Fibroblast of pulmonary artery (primary cell): ENCODE results near the gene VWF.

ENCODE experiments used
- DNase-seq: peaks from one replicate; pipeline ENCODE4 v3.0.0-alpha.2; 2010; ENCODE audit warnings: low read depth
- H3K4me3 ChIP-seq: replicated peaks from 2 replicates; pipeline ENCODE4 v1.5.1; 2011; ENCODE audit warnings: low read depth, mild to moderate bottlenecking, control low read depth, low read length, moderate library complexity
- TF ChIP-seq, protein P1 (sequence below): IDR thresholded peaks from 2 replicates; pipeline ENCODE4 v1.5.1; 2011; ENCODE audit warnings: mild to moderate bottlenecking, control low read depth, low read length, inconsistent platforms; ENCODE audit errors: missing control alignments

The VWF gene

DNA sequence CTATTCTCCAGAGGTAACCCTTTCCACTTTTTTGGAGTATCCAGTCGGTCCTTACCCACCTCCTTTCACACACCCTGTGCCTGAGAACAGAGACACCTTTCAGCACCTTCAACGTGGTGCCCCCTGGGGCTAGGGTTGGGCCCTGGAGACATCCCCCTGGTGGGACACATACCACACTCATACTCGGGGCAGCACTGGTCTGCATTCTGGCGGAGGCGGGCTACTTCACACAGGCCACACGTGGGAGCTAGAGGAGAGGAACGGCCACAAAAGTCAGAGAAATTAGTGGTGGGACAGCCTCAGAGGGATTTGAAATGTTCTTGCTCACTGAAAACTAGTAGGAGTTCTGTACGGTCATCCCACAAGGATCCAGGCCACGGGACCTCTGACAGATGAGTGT is 139.6 kb downstream of the VWF start:
- TF ChIP-seq, protein P1, sequence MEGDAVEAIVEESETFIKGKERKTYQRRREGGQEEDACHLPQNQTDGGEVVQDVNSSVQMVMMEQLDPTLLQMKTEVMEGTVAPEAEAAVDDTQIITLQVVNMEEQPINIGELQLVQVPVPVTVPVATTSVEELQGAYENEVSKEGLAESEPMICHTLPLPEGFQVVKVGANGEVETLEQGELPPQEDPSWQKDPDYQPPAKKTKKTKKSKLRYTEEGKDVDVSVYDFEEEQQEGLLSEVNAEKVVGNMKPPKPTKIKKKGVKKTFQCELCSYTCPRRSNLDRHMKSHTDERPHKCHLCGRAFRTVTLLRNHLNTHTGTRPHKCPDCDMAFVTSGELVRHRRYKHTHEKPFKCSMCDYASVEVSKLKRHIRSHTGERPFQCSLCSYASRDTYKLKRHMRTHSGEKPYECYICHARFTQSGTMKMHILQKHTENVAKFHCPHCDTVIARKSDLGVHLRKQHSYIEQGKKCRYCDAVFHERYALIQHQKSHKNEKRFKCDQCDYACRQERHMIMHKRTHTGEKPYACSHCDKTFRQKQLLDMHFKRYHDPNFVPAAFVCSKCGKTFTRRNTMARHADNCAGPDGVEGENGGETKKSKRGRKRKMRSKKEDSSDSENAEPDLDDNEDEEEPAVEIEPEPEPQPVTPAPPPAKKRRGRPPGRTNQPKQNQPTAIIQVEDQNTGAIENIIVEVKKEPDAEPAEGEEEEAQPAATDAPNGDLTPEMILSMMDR = no peak
- no peak overlapping the region for H3K4me3 ChIP-seq
- no peak for DNase-seq

DNA sequence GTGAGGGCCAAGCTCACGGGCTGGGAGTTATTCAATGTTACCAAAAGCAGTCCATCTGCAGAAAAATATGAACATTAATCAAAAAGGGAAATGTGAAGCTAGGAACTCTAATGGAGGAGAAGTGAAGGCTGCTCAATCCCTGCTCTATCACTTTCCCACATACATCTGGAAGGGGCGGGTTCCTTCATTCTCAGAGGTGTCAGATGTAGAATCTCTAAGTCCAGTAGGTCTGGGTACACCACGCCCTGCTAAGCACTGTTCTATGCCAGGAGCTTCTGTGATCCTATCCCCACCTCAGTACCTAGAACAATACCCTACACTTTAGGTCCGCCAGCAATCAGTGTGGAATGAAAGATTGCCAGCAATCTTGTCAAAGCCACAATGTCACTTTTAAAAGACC is 142.4 kb downstream of the VWF start:
- H3K4me3 ChIP-seq = no peak overlapping the region
- TF ChIP-seq, protein P1 = no peak
- no peak for DNase-seq

DNA sequence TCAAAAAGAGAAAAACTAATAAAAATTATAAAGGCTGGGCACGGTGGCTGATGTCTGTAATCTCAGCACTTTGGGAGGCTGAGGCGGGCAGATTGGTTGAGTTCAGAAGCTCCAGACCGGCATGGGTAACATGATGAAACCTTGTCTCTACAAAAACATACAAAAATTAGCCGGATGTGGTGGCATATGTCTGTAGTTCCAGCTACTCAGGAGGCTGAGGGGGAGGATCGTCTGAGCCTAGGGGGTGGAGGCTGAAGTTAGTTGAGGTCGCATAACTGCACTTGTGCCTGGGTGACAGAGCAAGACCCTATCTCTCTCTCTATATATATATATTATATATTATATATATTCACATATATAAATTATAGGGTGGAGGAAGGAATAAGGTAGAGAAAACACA is 146.9 kb downstream of the VWF start:
- TF ChIP-seq, protein P1 = no peak
- H3K4me3 ChIP-seq = no peak overlapping the region
- DNase-seq = no peak

DNA sequence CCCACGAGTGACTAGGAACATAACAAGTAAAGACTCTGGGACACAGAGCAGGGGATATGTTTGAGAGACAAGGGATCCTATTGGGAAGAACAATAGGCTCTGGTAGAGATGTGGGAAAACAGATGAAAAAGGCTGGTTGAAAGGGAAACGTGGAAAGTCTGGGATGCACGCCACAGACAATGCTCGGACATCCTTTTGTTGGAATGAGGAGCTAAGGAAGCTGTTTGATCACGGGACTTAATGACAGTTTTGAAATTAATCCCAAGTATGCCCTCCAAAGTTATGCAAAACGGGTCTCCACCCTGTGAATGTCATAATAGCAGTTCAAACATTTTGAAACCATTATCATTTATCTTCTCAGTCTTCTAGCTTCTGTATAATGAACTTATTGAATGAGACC is 147.8 kb downstream of the VWF start:
- TF ChIP-seq, protein P1 = no peak
- no peak for DNase-seq
- H3K4me3 ChIP-seq = no peak overlapping the region

DNA sequence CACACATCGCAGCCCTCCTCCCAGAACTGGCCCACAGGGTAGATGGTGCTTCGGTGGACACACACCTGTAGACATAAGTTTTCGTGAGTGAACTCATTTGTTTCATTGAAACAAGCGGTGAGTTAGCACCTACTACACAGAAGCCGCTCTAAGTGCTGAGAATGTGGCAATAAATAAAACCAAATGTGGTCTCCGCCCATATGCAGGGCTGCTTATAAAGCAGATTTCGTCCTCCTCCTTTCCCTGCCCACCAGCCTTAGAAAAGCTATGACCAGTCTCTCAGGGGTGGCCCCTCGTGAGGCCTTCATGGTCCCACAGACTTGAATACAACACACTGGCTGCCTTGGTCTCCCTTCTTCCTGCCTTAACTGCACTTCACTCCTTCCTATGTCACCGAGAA is 148.3 kb downstream of the VWF start:
- H3K4me3 ChIP-seq = no peak overlapping the region
- TF ChIP-seq, protein P1 = no peak
- DNase-seq = no peak

DNA sequence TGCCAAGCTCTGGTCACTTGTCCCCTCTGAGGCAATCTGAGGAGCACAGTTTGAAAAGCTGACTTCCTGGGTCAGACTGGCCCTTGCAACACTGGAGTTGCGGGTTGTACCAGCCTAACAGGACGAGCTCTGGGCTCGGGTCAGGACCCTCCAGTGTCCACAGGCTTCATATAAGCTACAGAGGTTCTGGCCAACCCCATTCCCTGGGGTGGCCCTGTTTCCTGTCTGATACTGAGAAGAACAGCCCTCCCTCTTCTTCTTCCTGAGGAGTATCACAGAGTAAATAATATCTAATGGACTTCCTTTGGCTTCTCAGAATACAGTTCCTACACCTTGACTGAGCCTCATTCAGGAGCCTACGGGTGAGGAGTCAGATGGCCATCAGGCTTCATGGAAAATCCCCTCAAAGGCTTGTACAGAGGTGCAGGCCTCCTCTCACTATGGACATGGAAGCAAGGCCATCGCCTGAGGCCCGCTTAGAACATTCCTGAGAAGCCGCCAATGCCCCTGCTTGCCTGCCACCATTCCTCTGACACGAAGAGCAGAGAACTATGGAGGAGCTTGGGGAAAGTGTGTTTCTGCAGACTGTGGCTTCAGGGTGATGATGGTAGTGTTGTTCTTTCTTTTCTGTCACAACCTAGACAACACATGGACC is 150.9 kb downstream of the VWF start:
- TF ChIP-seq, protein P1 = no peak
- DNase-seq = no peak
- no peak overlapping the region for H3K4me3 ChIP-seq

DNA sequence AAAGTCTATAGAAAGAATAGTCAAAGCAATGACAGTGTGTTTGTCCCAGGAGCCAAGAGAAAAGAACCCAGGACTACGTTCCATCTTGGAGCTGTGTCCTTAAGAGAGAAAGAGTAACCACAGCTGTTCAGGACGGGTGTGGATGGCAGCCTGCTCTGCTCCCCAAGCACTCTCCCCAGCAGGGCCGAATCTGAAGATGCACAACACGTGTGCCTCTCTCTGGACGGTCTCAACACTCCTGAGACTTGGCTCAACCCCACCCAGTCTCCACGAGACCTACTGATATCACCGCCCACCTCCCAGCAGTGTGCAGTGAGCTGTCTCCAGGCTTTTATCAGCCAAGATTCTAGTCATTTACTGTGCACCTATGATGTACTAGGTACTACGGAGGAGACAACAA is 152.1 kb downstream of the VWF start:
- H3K4me3 ChIP-seq = no peak overlapping the region
- TF ChIP-seq, protein P1 = no peak
- DNase-seq = no peak
